Measurements from ENCODE around the gene NKAPL. TPM values are rescaled to one million over a fixed set of nuclear protein-coding genes. Genes with fewer than 3 reads are reported as not detected.
A peak's percentile ranks its signal among the peaks of the same experiment; 100 is the strongest.

NKAPL gene
- total and polyA plus RNA-seq, 2 of the 13 experiments (the other 11 are each of a cell fraction or from before 2014, with no cell fraction given): not detected

- TF ChIP-seq, protein P1, sequence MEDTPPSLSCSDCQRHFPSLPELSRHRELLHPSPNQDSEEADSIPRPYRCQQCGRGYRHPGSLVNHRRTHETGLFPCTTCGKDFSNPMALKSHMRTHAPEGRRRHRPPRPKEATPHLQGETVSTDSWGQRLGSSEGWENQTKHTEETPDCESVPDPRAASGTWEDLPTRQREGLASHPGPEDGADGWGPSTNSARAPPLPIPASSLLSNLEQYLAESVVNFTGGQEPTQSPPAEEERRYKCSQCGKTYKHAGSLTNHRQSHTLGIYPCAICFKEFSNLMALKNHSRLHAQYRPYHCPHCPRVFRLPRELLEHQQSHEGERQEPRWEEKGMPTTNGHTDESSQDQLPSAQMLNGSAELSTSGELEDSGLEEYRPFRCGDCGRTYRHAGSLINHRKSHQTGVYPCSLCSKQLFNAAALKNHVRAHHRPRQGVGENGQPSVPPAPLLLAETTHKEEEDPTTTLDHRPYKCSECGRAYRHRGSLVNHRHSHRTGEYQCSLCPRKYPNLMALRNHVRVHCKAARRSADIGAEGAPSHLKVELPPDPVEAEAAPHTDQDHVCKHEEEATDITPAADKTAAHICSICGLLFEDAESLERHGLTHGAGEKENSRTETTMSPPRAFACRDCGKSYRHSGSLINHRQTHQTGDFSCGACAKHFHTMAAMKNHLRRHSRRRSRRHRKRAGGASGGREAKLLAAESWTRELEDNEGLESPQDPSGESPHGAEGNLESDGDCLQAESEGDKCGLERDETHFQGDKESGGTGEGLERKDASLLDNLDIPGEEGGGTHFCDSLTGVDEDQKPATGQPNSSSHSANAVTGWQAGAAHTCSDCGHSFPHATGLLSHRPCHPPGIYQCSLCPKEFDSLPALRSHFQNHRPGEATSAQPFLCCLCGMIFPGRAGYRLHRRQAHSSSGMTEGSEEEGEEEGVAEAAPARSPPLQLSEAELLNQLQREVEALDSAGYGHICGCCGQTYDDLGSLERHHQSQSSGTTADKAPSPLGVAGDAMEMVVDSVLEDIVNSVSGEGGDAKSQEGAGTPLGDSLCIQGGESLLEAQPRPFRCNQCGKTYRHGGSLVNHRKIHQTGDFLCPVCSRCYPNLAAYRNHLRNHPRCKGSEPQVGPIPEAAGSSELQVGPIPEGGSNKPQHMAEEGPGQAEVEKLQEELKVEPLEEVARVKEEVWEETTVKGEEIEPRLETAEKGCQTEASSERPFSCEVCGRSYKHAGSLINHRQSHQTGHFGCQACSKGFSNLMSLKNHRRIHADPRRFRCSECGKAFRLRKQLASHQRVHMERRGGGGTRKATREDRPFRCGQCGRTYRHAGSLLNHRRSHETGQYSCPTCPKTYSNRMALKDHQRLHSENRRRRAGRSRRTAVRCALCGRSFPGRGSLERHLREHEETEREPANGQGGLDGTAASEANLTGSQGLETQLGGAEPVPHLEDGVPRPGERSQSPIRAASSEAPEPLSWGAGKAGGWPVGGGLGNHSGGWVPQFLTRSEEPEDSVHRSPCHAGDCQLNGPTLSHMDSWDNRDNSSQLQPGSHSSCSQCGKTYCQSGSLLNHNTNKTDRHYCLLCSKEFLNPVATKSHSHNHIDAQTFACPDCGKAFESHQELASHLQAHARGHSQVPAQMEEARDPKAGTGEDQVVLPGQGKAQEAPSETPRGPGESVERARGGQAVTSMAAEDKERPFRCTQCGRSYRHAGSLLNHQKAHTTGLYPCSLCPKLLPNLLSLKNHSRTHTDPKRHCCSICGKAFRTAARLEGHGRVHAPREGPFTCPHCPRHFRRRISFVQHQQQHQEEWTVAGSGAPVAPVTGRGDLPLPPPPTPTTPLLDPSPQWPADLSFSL (CRISPR knock-in tag; IDR thresholded peaks at IDR 0.05): no peak; the same call in 1 of the 2 replicates
- peak; percentile 72 for TF ChIP-seq THAP11 (CRISPR knock-in tag; IDR thresholded peaks at IDR 0.05)
- TF ChIP-seq NCOA1 (CRISPR knock-in tag; IDR thresholded peaks at IDR 0.05): no peak
- peak; percentile 54; the same call in 1 of the 2 replicates for TF ChIP-seq ZMYM4 (CRISPR knock-in tag; IDR thresholded peaks at IDR 0.05)
- TF ChIP-seq HES4 (CRISPR knock-in tag; IDR thresholded peaks at IDR 0.05; ENCODE audit: borderline replicate concordance): peak; percentile 21; the same call in 1 of the 2 replicates
- no peak; the same call in 1 of the 2 replicates for TF ChIP-seq GLI4 (CRISPR knock-in tag; IDR thresholded peaks at IDR 0.05; ENCODE audit: borderline replicate concordance)
- no peak for TF ChIP-seq ZMYM3 (CRISPR knock-in tag; IDR thresholded peaks at IDR 0.05)
- peak; percentile 80; the same call in 1 of the 2 replicates for TF ChIP-seq PHF20 (CRISPR knock-in tag; IDR thresholded peaks at IDR 0.05)
- no peak; the same call in 1 of the 2 replicates for TF ChIP-seq TOPORS (CRISPR knock-in tag; IDR thresholded peaks at IDR 0.05)
- TF ChIP-seq ZNF44 (CRISPR knock-in tag; IDR thresholded peaks at IDR 0.05): 0 out of 2 replicates have a peak, but pooled peaks have one; percentile 77
- TF ChIP-seq IRF9 (CRISPR knock-in tag; IDR thresholded peaks at IDR 0.05; ENCODE audit: borderline replicate concordance): no peak
- TF ChIP-seq ZNF460 (CRISPR knock-in tag; IDR thresholded peaks at IDR 0.05; ENCODE audit: borderline replicate concordance): no peak
- 0 out of 2 replicates have a peak, but pooled peaks have one; percentile 50 for TF ChIP-seq ATF5 (CRISPR knock-in tag; IDR thresholded peaks at IDR 0.05; ENCODE audit: low read depth)
- TF ChIP-seq, protein P2, sequence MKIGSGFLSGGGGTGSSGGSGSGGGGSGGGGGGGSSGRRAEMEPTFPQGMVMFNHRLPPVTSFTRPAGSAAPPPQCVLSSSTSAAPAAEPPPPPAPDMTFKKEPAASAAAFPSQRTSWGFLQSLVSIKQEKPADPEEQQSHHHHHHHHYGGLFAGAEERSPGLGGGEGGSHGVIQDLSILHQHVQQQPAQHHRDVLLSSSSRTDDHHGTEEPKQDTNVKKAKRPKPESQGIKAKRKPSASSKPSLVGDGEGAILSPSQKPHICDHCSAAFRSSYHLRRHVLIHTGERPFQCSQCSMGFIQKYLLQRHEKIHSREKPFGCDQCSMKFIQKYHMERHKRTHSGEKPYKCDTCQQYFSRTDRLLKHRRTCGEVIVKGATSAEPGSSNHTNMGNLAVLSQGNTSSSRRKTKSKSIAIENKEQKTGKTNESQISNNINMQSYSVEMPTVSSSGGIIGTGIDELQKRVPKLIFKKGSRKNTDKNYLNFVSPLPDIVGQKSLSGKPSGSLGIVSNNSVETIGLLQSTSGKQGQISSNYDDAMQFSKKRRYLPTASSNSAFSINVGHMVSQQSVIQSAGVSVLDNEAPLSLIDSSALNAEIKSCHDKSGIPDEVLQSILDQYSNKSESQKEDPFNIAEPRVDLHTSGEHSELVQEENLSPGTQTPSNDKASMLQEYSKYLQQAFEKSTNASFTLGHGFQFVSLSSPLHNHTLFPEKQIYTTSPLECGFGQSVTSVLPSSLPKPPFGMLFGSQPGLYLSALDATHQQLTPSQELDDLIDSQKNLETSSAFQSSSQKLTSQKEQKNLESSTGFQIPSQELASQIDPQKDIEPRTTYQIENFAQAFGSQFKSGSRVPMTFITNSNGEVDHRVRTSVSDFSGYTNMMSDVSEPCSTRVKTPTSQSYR (CRISPR knock-in tag; IDR thresholded peaks at IDR 0.05; ENCODE audit: borderline replicate concordance): peak; percentile 34; the same call in 1 of the 2 replicates
- TF ChIP-seq ZNF629 (CRISPR knock-in tag; conservative IDR thresholded peaks at IDR 0.05): no peak
- TF ChIP-seq NCOR1 (IDR thresholded peaks at IDR 0.05; ENCODE audit: borderline replicate concordance, low read length): peak; percentile 12; the same call in 1 of the 2 replicates
- TF ChIP-seq ETV6 (CRISPR knock-in tag; conservative IDR thresholded peaks at IDR 0.05): peak; percentile 62; the same call in 1 of the 2 replicates
Measured at GRCh38 chr6:28218312-28219248, 40.5 kb upstream of the NKAPL start (continued).

Data from HepG2 (cell line).